22Rv1 (cell line): ENCODE data around the gene IGF2BP2.

ENCODE experiments used
- CTCF ChIP-seq: fragments of 450-650 bp; IDR thresholded peaks from 2 replicates; pipeline ENCODE4 v1.5.1; 2017; ENCODE audit warnings: mild to moderate bottlenecking
- ZFX ChIP-seq: fragments of 450-650 bp; IDR thresholded peaks from 2 replicates; pipeline ENCODE4 v1.6.1; 2017; ENCODE audit warnings: antibody characterized with exemption, borderline replicate concordance

DNA sequence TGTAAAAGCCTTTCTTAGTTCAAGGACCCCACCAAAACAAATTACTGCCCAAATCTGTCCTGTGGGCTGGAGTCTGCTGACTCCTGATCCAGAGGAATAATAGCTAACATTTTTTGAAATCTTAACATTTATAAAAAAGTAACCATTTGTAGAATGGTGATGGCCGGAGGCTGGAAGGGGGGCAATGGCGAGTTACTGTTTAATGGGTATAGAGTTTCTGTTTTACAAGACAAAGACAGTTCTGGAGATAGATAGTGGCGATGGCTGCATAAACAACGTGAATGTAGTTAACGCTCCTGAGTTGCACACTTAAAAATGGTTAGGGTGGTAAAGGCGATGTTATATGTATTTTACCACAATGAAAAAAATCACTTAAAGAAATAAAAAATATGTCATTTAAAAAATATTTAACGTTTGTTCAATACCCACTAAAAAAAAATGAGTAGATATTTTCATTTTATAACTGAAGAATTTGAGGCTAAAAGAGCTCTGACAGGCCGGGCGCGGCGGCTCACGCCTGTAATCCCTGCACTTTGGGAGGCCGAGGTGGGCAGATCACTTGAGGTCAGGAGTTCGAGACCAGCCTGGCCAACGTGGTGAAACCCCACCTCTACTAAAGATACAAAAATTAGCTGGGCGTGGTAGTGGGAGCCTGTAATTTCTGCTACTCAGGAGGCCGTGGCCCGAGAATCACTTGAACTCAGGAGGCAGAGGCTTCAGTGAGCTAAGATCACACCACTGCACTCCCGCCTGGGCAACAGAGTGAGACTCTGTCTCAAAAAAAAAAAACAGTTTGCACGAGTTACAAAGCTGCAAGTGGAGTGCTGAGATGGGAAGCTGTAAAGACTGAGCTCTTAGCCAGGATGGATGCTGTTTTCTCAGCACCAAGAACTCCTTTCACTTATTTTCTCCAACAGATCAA is 37.6 kb downstream of the IGF2BP2 start:
- TF ChIP-seq CTCF (no peak), ZFX (no peak)
